HEK293 (cell line): ENCODE results near the gene SMTNL1.

Experiments
- CTCF ChIA-PET: fragments of 350-600 bp; formaldehyde crosslinking; extraction: SDS; loops from one replicate; lab custom pipeline; 2021; ENCODE audit warnings: antibody characterized with exemption; lab: Yijun Ruan, JAX
- POLR2A ChIA-PET: fragments of 300-600 bp; formaldehyde crosslinking; extraction: SDS; loops from one replicate; lab custom pipeline; 2020; ENCODE audit warnings: antibody characterized with exemption, inconsistent platforms; lab: Yijun Ruan, JAX
- H3K27ac ChIP-seq: fragments of 200-500 bp; sonication (Bioruptor generic); 2 replicates; pipeline ENCODE4 v1.5.1; 2014; ENCODE audit warnings: low read depth, low read length, control low read depth, inconsistent platforms; ENCODE audit errors: extremely low read depth
- H3K36me3 ChIP-seq, 2 experiments: fragments of 200-500 bp in 1 of 2; sonication (Bioruptor generic) in 1 of 2; 1 replicate in 1 of 2; 2 replicates in 1 of 2; pipeline ENCODE4 v1.5.1; 2014 to 2017; ENCODE audit warnings: inconsistent platforms in 2 of 2, low read length in 2 of 2; ENCODE audit not compliant: control insufficient read depth in 2 of 2, insufficient read depth in 1 of 2
- H3K4me1 ChIP-seq: fragments of 200-500 bp; sonication (Bioruptor generic); 2 replicates; pipeline ENCODE4 v1.5.1; 2014; ENCODE audit warnings: mild to moderate bottlenecking, low read length, inconsistent platforms; ENCODE audit not compliant: control insufficient read depth, insufficient read depth
- H3K4me3 ChIP-seq: 2 replicates; pipeline ENCODE4 v1.5.1; 2011; ENCODE audit warnings: low read depth, mild to moderate bottlenecking, control low read depth, low read length, moderate library complexity
- H3K9me3 ChIP-seq: fragments of 200-500 bp; sonication (Bioruptor generic); 2 replicates; pipeline ENCODE4 v1.5.1; 2014; ENCODE audit warnings: low read depth, low read length, inconsistent platforms; ENCODE audit not compliant: control insufficient read depth, insufficient read depth
- EGR2 ChIP-seq: fragments of 450-650 bp; formaldehyde crosslinking; IDR thresholded peaks from 2 replicates; pipeline ENCODE4 v1.5.1; 2016; ENCODE audit warnings: low read depth, missing biosample characterization, missing genetic modification characterization
- GLIS1 ChIP-seq: fragments of 450-650 bp; formaldehyde crosslinking; IDR thresholded peaks from 2 replicates; pipeline ENCODE4 v1.5.1; 2016; ENCODE audit warnings: missing biosample characterization, missing genetic modification characterization
- GLIS2 ChIP-seq: fragments of 450-650 bp; formaldehyde crosslinking; IDR thresholded peaks from 2 replicates; pipeline ENCODE4 v1.5.1; 2016; ENCODE audit warnings: missing biosample characterization, missing genetic modification characterization
- SP2 ChIP-seq: fragments of 450-650 bp; formaldehyde crosslinking; IDR thresholded peaks from 2 replicates; pipeline ENCODE4 v1.5.1; 2016; ENCODE audit warnings: missing biosample characterization, missing genetic modification characterization
- SP3 ChIP-seq: fragments of 450-650 bp; formaldehyde crosslinking; IDR thresholded peaks from 2 replicates; pipeline ENCODE4 v1.5.1; 2016; ENCODE audit warnings: missing biosample characterization, missing genetic modification characterization
- SP7 ChIP-seq: fragments of 450-650 bp; formaldehyde crosslinking; IDR thresholded peaks from 2 replicates; pipeline ENCODE4 v1.5.1; 2016; ENCODE audit warnings: missing biosample characterization, missing genetic modification characterization
- ZBTB11 ChIP-seq: fragments of 450-650 bp; formaldehyde crosslinking; conservative IDR thresholded peaks from 2 replicates; pipeline ENCODE4 v1.5.1; 2016; ENCODE audit warnings: low read depth, missing biosample characterization, missing genetic modification characterization
- ZFHX2 ChIP-seq: fragments of 450-650 bp; formaldehyde crosslinking; conservative IDR thresholded peaks from 2 replicates; pipeline ENCODE4 v1.5.1; 2016; ENCODE audit warnings: missing biosample characterization, missing genetic modification characterization
- ZFP37 ChIP-seq: fragments of 450-650 bp; formaldehyde crosslinking; IDR thresholded peaks from 2 replicates; pipeline ENCODE4 v1.5.1; 2016; ENCODE audit warnings: missing biosample characterization, missing genetic modification characterization
- ZFP41 ChIP-seq: fragments of 450-650 bp; formaldehyde crosslinking; IDR thresholded peaks from 2 replicates; pipeline ENCODE4 v1.5.1; 2016; ENCODE audit warnings: missing biosample characterization, missing genetic modification characterization, borderline replicate concordance
- ZIC2 ChIP-seq: fragments of 450-650 bp; formaldehyde crosslinking; IDR thresholded peaks from 2 replicates; pipeline ENCODE4 v1.5.1; 2016; ENCODE audit warnings: missing biosample characterization, missing genetic modification characterization
- ZNF10 ChIP-seq: fragments of 450-650 bp; formaldehyde crosslinking; IDR thresholded peaks from 2 replicates; pipeline ENCODE4 v1.5.1; 2017; ENCODE audit warnings: missing biosample characterization, missing genetic modification characterization
- ZNF133 ChIP-seq: fragments of 450-650 bp; formaldehyde crosslinking; IDR thresholded peaks from 2 replicates; pipeline ENCODE4 v1.5.1; 2016; ENCODE audit warnings: missing biosample characterization, missing genetic modification characterization
- ZNF174 ChIP-seq: fragments of 450-650 bp; formaldehyde crosslinking; IDR thresholded peaks from 2 replicates; pipeline ENCODE4 v1.5.0; 2017; ENCODE audit warnings: missing biosample characterization, mild to moderate bottlenecking, missing genetic modification characterization
- ZNF19 ChIP-seq: fragments of 450-650 bp; formaldehyde crosslinking; IDR thresholded peaks from 2 replicates; pipeline ENCODE4; 2016; ENCODE audit warnings: missing biosample characterization, missing genetic modification characterization, low read depth
- ZNF335 ChIP-seq: fragments of 450-650 bp; formaldehyde crosslinking; conservative IDR thresholded peaks from 2 replicates; pipeline ENCODE4 v1.5.1; 2016; ENCODE audit warnings: missing biosample characterization, missing genetic modification characterization
- ZNF398 ChIP-seq: fragments of 450-650 bp; formaldehyde crosslinking; IDR thresholded peaks from 2 replicates; pipeline ENCODE4 v1.5.1; 2017; ENCODE audit warnings: missing biosample characterization, missing genetic modification characterization
- ZNF571 ChIP-seq: fragments of 450-650 bp; formaldehyde crosslinking; IDR thresholded peaks from 2 replicates; pipeline ENCODE4 v1.5.0; 2017; ENCODE audit warnings: missing biosample characterization, missing genetic modification characterization
- ZNF596 ChIP-seq: fragments of 450-650 bp; IDR thresholded peaks from 2 replicates; pipeline ENCODE4 v1.5.0; 2018; ENCODE audit warnings: missing biosample characterization, mild to moderate bottlenecking, missing genetic modification characterization, moderate library complexity
- ZNF830 ChIP-seq: fragments of 450-650 bp; IDR thresholded peaks from 2 replicates; pipeline ENCODE4 v1.5.0; 2018; ENCODE audit warnings: missing biosample characterization, missing genetic modification characterization, low read depth, mild to moderate bottlenecking, moderate library complexity
- TF ChIP-seq, protein P1 (sequence below): fragments of 450-650 bp; formaldehyde crosslinking; IDR thresholded peaks from 2 replicates; pipeline ENCODE4 v1.5.1; 2017; ENCODE audit warnings: missing biosample characterization, missing genetic modification characterization

SMTNL1 gene

GRCh38 chr11:57597916-57598830, 60.8 kb downstream of the SMTNL1 start:
- no peak overlapping the region for H3K27ac ChIP-seq
- H3K36me3 ChIP-seq = no peaks in the 10 kb centered on the region
- H3K4me3 ChIP-seq = peak overlapping the region; percentile 26
- no peaks in the 10 kb centered on the region for H3K4me1 ChIP-seq
- POLR2A ChIA-PET = interaction anchor here (1.2 to 1.3 kb wide), 2 partner anchors 43 to 81 kb away, joined by 3 read pairs; no protein-coding TSS in a partner anchor
- CTCF ChIA-PET = interaction anchor here (1.2 to 1.4 kb wide), 2 partner anchors 46 to 47 kb away, joined by 3 to 4 read pairs; no protein-coding TSS in a partner anchor
- H3K9me3 ChIP-seq = no peaks in the 10 kb centered on the region
- TF ChIP-seq ZFP41 (tag by site-specific recombination) (no peak), GLIS1 (tag by site-specific recombination) (0 out of 2 replicates have a peak, but pooled peaks have one; percentile 6), SP3 (tag by site-specific recombination) (peak; percentile 45), ZFHX2 (tag by site-specific recombination) (peak; percentile 64), ZIC2 (tag by site-specific recombination) (peak; percentile 29; the same call in 1 of the 2 replicates), ZBTB11 (no peak), ZNF174 (tag by site-specific recombination) (no peak), ZFP37 (no peak), ZNF19 (tag by site-specific recombination) (no peak), SP2 (tag by site-specific recombination) (peak; percentile 62), ZNF335 (tag by site-specific recombination) (peak; percentile 44; the same call in 1 of the 2 replicates), GLIS2 (tag by site-specific recombination) (peak; percentile 47), ZNF398 (tag by site-specific recombination) (peak; percentile 27; the same call in 1 of the 2 replicates), ZNF596 (tag by site-specific recombination) (no peak), EGR2 (tag by site-specific recombination) (peak; percentile 59)
- TF ChIP-seq, protein P1, sequence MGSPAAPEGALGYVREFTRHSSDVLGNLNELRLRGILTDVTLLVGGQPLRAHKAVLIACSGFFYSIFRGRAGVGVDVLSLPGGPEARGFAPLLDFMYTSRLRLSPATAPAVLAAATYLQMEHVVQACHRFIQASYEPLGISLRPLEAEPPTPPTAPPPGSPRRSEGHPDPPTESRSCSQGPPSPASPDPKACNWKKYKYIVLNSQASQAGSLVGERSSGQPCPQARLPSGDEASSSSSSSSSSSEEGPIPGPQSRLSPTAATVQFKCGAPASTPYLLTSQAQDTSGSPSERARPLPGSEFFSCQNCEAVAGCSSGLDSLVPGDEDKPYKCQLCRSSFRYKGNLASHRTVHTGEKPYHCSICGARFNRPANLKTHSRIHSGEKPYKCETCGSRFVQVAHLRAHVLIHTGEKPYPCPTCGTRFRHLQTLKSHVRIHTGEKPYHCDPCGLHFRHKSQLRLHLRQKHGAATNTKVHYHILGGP (tag by site-specific recombination) = no peak
- TF ChIP-seq, all 188 proteins: peak for 9

DNA sequence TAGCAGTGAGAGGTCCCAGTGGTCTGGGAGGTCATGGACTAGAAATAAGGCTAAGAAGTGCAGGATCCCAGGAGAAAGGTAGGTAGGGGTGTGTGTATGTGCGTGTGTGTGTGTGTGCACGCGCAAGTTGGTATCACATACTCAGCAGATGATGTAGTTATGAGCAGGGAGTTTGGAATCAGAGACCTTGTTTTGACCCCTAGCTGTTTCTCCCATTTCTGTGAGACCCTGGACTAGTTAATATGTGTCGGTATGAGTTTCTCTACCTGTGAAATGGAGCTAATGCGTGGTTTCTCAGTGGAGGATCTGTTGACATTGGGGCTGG, 61.4 kb downstream of the SMTNL1 start:
- Histone ChIP-seq H3K4me3 (no peak overlapping the region), H3K9me3 (no peaks in the 10 kb centered on the region)

More for the DNA sequence above, 61.4 kb downstream of the SMTNL1 start:
- TF ChIP-seq ZNF133 (tag by site-specific recombination) = no peak
- no peak for TF ChIP-seq ZNF10 (tag by site-specific recombination)
- TF ChIP-seq ZNF571 (tag by site-specific recombination) = no peak
- TF ChIP-seq ZNF830 = no peak
- no peak for TF ChIP-seq SP7 (tag by site-specific recombination)
- Histone ChIP-seq H3K27ac (no peak overlapping the region), H3K4me1 (no peaks in the 10 kb centered on the region), H3K36me3 (no peaks in the 10 kb centered on the region)
- ChIA-PET CTCF (interaction anchor here (1.4 to 1.7 kb wide), 2 partner anchors 31 to 45 kb away, joined by 4 to 6 read pairs; partner anchors contain the start of gene UBE2L6), POLR2A (interaction anchor here (1.2 to 1.3 kb wide), 2 partner anchors 42 to 81 kb away, joined by 3 read pairs; no protein-coding TSS in a partner anchor)
